ENCODE measurements around the gene PNMT. TPM values are rescaled to one million over a fixed set of nuclear protein-coding genes. Genes with fewer than 3 reads are reported as not detected.

PNMT gene
- total and polyA plus RNA-seq, 2 of the 13 experiments (the other 11 are each of a cell fraction or from before 2014, with no cell fraction given), result 0.25 TPM; not detected in 1

DNA sequence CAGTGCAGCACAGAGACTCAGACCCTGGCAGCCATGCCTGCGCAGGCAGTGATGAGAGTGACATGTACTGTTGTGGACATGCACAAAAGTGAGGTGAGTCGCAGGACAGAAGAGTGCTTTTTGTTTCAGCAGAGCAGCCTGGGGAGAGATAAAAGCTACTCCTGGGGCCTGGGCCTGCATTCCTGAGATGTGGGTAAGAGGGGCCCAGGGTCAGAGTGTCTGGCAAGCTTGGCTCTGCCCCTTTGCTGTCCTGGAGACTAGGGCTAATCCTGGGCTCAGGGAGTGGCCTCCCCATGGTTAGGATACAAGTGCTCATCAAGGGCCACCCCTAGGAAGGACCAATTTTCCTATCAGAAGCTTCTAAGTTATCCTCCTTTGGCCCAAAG is 26.8 kb downstream of the PNMT start (continued):
- TF ChIP-seq, protein P1, sequence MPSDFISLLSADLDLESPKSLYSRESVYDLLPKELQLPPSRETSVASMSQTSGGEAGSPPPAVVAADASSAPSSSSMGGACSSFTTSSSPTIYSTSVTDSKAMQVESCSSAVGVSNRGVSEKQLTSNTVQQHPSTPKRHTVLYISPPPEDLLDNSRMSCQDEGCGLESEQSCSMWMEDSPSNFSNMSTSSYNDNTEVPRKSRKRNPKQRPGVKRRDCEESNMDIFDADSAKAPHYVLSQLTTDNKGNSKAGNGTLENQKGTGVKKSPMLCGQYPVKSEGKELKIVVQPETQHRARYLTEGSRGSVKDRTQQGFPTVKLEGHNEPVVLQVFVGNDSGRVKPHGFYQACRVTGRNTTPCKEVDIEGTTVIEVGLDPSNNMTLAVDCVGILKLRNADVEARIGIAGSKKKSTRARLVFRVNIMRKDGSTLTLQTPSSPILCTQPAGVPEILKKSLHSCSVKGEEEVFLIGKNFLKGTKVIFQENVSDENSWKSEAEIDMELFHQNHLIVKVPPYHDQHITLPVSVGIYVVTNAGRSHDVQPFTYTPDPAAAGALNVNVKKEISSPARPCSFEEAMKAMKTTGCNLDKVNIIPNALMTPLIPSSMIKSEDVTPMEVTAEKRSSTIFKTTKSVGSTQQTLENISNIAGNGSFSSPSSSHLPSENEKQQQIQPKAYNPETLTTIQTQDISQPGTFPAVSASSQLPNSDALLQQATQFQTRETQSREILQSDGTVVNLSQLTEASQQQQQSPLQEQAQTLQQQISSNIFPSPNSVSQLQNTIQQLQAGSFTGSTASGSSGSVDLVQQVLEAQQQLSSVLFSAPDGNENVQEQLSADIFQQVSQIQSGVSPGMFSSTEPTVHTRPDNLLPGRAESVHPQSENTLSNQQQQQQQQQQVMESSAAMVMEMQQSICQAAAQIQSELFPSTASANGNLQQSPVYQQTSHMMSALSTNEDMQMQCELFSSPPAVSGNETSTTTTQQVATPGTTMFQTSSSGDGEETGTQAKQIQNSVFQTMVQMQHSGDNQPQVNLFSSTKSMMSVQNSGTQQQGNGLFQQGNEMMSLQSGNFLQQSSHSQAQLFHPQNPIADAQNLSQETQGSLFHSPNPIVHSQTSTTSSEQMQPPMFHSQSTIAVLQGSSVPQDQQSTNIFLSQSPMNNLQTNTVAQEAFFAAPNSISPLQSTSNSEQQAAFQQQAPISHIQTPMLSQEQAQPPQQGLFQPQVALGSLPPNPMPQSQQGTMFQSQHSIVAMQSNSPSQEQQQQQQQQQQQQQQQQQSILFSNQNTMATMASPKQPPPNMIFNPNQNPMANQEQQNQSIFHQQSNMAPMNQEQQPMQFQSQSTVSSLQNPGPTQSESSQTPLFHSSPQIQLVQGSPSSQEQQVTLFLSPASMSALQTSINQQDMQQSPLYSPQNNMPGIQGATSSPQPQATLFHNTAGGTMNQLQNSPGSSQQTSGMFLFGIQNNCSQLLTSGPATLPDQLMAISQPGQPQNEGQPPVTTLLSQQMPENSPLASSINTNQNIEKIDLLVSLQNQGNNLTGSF (CRISPR knock-in tag; IDR thresholded peaks at IDR 0.05), result no peak
- TF ChIP-seq FOSL2 (CRISPR knock-in tag; IDR thresholded peaks at IDR 0.05), result peak; percentile 18; the same call in 1 of the 2 replicates
- TF ChIP-seq, protein P2, sequence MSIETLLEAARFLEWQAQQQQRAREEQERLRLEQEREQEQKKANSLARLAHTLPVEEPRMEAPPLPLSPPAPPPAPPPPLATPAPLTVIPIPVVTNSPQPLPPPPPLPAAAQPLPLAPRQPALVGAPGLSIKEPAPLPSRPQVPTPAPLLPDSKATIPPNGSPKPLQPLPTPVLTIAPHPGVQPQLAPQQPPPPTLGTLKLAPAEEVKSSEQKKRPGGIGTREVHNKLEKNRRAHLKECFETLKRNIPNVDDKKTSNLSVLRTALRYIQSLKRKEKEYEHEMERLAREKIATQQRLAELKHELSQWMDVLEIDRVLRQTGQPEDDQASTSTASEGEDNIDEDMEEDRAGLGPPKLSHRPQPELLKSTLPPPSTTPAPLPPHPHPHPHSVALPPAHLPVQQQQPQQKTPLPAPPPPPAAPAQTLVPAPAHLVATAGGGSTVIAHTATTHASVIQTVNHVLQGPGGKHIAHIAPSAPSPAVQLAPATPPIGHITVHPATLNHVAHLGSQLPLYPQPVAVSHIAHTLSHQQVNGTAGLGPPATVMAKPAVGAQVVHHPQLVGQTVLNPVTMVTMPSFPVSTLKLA (IDR thresholded peaks at IDR 0.05), result no peak
- TF ChIP-seq, protein P3, sequence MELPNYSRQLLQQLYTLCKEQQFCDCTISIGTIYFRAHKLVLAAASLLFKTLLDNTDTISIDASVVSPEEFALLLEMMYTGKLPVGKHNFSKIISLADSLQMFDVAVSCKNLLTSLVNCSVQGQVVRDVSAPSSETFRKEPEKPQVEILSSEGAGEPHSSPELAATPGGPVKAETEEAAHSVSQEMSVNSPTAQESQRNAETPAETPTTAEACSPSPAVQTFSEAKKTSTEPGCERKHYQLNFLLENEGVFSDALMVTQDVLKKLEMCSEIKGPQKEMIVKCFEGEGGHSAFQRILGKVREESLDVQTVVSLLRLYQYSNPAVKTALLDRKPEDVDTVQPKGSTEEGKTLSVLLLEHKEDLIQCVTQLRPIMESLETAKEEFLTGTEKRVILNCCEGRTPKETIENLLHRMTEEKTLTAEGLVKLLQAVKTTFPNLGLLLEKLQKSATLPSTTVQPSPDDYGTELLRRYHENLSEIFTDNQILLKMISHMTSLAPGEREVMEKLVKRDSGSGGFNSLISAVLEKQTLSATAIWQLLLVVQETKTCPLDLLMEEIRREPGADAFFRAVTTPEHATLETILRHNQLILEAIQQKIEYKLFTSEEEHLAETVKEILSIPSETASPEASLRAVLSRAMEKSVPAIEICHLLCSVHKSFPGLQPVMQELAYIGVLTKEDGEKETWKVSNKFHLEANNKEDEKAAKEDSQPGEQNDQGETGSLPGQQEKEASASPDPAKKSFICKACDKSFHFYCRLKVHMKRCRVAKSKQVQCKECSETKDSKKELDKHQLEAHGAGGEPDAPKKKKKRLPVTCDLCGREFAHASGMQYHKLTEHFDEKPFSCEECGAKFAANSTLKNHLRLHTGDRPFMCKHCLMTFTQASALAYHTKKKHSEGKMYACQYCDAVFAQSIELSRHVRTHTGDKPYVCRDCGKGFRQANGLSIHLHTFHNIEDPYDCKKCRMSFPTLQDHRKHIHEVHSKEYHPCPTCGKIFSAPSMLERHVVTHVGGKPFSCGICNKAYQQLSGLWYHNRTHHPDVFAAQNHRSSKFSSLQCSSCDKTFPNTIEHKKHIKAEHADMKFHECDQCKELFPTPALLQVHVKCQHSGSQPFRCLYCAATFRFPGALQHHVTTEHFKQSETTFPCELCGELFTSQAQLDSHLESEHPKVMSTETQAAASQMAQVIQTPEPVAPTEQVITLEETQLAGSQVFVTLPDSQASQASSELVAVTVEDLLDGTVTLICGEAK (IDR thresholded peaks at IDR 0.05), result no peak
- TF ChIP-seq, protein P3 (CRISPR knock-in tag; IDR thresholded peaks at IDR 0.05), result no peak
- TF ChIP-seq KDM1A (CRISPR knock-in tag; IDR thresholded peaks at IDR 0.05), result no peak
- peak; percentile 53; the same call in 1 of the 2 replicates for TF ChIP-seq KLF11 (CRISPR knock-in tag; IDR thresholded peaks at IDR 0.05)
- TF ChIP-seq SMARCC2 (IDR thresholded peaks at IDR 0.05), result peak; percentile 30; the same call in 1 of the 2 replicates
- no peak for TF ChIP-seq EED (CRISPR knock-in tag; IDR thresholded peaks at IDR 0.05)
- no peak for TF ChIP-seq SRSF9 (IDR thresholded peaks at IDR 0.05; ENCODE audit: borderline replicate concordance, insufficient read depth, low read depth, low read length, poor library complexity, severe bottlenecking)
- TF ChIP-seq, protein P4, sequence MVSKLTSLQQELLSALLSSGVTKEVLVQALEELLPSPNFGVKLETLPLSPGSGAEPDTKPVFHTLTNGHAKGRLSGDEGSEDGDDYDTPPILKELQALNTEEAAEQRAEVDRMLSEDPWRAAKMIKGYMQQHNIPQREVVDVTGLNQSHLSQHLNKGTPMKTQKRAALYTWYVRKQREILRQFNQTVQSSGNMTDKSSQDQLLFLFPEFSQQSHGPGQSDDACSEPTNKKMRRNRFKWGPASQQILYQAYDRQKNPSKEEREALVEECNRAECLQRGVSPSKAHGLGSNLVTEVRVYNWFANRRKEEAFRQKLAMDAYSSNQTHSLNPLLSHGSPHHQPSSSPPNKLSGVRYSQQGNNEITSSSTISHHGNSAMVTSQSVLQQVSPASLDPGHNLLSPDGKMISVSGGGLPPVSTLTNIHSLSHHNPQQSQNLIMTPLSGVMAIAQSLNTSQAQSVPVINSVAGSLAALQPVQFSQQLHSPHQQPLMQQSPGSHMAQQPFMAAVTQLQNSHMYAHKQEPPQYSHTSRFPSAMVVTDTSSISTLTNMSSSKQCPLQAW (CRISPR knock-in tag; IDR thresholded peaks at IDR 0.05), result no peak
